Measurements from ENCODE around the gene JAG2.

JAG2 gene

GRCh38 chr14:105203057-105203531, 34.5 kb upstream of the JAG2 start:
- peak; percentile 35 for DNase-seq

- no peak for DNase-seq
Measured at GRCh38 chr14:105201925-105202513, 33.4 kb upstream of the JAG2 start.

GRCh38 chr14:105201156-105201924, 32.8 kb upstream of the JAG2 start:
- DNase-seq: no peak

GRCh38 chr14:105200641-105201040, 32.1 kb upstream of the JAG2 start:
- no peak for DNase-seq

GRCh38 chr14:105200074-105200473, 31.5 kb upstream of the JAG2 start:
- DNase-seq: no peak

- no peak for DNase-seq
Measured at GRCh38 chr14:105199093-105199492, 30.5 kb upstream of the JAG2 start.

- DNase-seq: no peak
Measured at GRCh38 chr14:105198588-105198987, 30.0 kb upstream of the JAG2 start.

- no peak for DNase-seq
Measured at GRCh38 chr14:105197211-105197641, 28.6 kb upstream of the JAG2 start.

- no peak for DNase-seq
Measured at GRCh38 chr14:105196265-105196960, 27.8 kb upstream of the JAG2 start.

- DNase-seq: no peak
Measured at GRCh38 chr14:105195522-105196264, 27.1 kb upstream of the JAG2 start.

- DNase-seq: no peak
Measured at GRCh38 chr14:105195051-105195450, 26.5 kb upstream of the JAG2 start.

GRCh38 chr14:105193916-105194782, 25.6 kb upstream of the JAG2 start:
- DNase-seq: no peak

- DNase-seq: no peak
Measured at GRCh38 chr14:105192866-105193731, 24.5 kb upstream of the JAG2 start.

GRCh38 chr14:105187935-105188524, 19.5 kb upstream of the JAG2 start:
- no peak for DNase-seq

- no peak for DNase-seq
Measured at GRCh38 chr14:105187116-105187515, 18.5 kb upstream of the JAG2 start.

- no peak for DNase-seq
Measured at GRCh38 chr14:105185973-105186372, 17.4 kb upstream of the JAG2 start.

GRCh38 chr14:105185001-105185400, 16.4 kb upstream of the JAG2 start:
- DNase-seq: no peak

GRCh38 chr14:105184461-105184860, 15.9 kb upstream of the JAG2 start:
- DNase-seq: no peak

GRCh38 chr14:105182296-105183020, 13.9 kb upstream of the JAG2 start:
- no peak for DNase-seq

All from NCI-H2227 treated with DMSO at 0.1 percent for 48 hours (cell line).